Small intestine (tissue), 7 donors: ENCODE results near the gene PTCD1. TPM values are rescaled to one million over a fixed set of nuclear protein-coding genes. Genes with fewer than 3 reads are reported as not detected.
"Not testable (repeated sequence)": the region's sequence is repeated elsewhere in the genome, so short reads cannot be mapped to it uniquely, and the experiment has no call there.

Source experiments
- DNase-seq, 2 donors: peaks; one replicate each; pipeline versions ENCODE4 v3.0.0 to v3.0.0-alpha.2; 2013
- FAIRE-seq: peaks from 2 replicates; lab custom pipeline; 2012; peaks lifted over from hg19 to GRCh38; lab: Jason Lieb, UNC
- H3K27ac ChIP-seq, 3 donors: one replicate each; pipeline ENCODE4 v1.5.1; 2013; ENCODE audit warnings: low read length in 2 of 3, mild to moderate bottlenecking in 2 of 3, control low read depth in 1 of 3, inconsistent platforms in 1 of 3, low read depth in 1 of 3, moderate library complexity in 1 of 3
- H3K27me3 ChIP-seq, 3 donors: one replicate each; pipeline ENCODE4 v1.6.1; 2013; ENCODE audit warnings: low read length in 3 of 3, inconsistent platforms in 1 of 3; ENCODE audit not compliant: control insufficient read depth in 3 of 3, insufficient read depth in 3 of 3
- H3K36me3 ChIP-seq, 3 donors: one replicate each; pipeline ENCODE4 v1.6.1; 2013; ENCODE audit warnings: low read length in 3 of 3, inconsistent platforms in 1 of 3, low read depth in 1 of 3, mild to moderate bottlenecking in 1 of 3, moderate library complexity in 1 of 3; ENCODE audit not compliant: control insufficient read depth in 3 of 3, insufficient read depth in 2 of 3
- H3K4me1 ChIP-seq, 3 donors: one replicate each; pipeline ENCODE4 v1.6.1; 2013; ENCODE audit warnings: low read length in 2 of 3, inconsistent platforms in 1 of 3, low read depth in 1 of 3, mild to moderate bottlenecking in 1 of 3, moderate library complexity in 1 of 3; ENCODE audit not compliant: control insufficient read depth in 3 of 3, insufficient read depth in 2 of 3
- H3K4me3 ChIP-seq, 3 donors: one replicate each; pipeline ENCODE4 v1.5.1; 2013; ENCODE audit warnings: low read length in 3 of 3, control low read depth in 1 of 3, inconsistent platforms in 1 of 3, low read depth in 1 of 3, mild to moderate bottlenecking in 1 of 3, moderate library complexity in 1 of 3
- H3K9me3 ChIP-seq, 2 donors: one replicate each; pipeline ENCODE4 v1.6.1; 2013; ENCODE audit warnings: low read depth in 1 of 2, low read length in 1 of 2; ENCODE audit not compliant: control insufficient read depth in 2 of 2, insufficient read depth in 1 of 2
- WGBS, 3 donors: extraction: QIAGEN DNeasy Blood & Tissue Kit; methylation state at CpG; one replicate each; pipeline ENCODE4 v1.1.7; 2013; 5-methylcytosine and 5-hydroxymethylcytosine counted together
- polyA plus RNA-seq, 4 donors: library from polyadenylated mRNA; stranded (reverse) in 3 of 4; unstranded in 1 of 4; fragments of 200-250 nt in 3 of 4; fragments of 120-200 nt in 1 of 4; gene quantifications; one replicate each; pipeline versions ENCODE4 v1.2.1 to v1.2.3, GENCODE V29; 2013
- donor health status: healthy with polysubstance abuse.
- donor health status: control.
- donor health status: control.
- donor health status: Bipolar disorder and iron deficiency.
- donor health status: healthy.

PTCD1 gene
- polyA plus RNA-seq, 4 donors: 2.7 to 4.8 (median 3.9) TPM

DNA sequence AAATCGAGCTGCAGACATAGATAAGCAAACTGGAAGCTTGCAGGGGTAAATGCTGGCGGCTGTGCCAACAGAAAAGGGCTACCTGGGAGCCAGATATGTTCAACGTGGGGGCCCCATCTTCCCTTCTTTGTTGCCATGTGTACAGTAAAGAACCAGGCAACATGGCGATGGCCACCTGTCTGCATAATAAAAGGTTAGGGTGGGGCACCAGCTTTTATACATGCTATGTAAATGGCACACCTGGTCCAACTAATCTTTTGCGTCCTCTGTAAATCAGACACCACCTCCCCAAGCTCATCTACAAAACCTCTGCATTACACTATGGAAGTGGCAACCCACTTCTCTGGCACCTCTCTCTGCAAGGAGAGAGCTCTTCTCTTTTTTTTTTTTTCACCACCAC is 16.0 kb downstream of the PTCD1 start:
- WGBS, 3 donors: 27 to 68% (median 50%) methylated on average over 5 of the region's 5 CpGs
- Histone ChIP-seq H3K27ac (peak overlapping the region in 1 of 3 donors; percentile 45), H3K4me1 (peaks cover 0 to 3% (median 0%) of the 10 kb centered on the region in 3 donors), H3K9me3 (no peaks in the 10 kb centered on the region), H3K4me3 (no peak overlapping the region), H3K36me3 (peaks cover 24 to 81% (median 30%) of the 10 kb centered on the region in 3 donors), H3K27me3 (no peaks in the 10 kb centered on the region)
- DNase-seq: peak; percentile 43 to 51
- no peak for FAIRE-seq

- no peaks in the 10 kb centered on the region for H3K27me3 ChIP-seq
- peak overlapping the region in 1 of 3 donors; percentile 45 for H3K27ac ChIP-seq
- no peak overlapping the region for H3K4me3 ChIP-seq
- 91 to 95% (median 94%) methylated on average over 11 of the region's 11 CpGs for WGBS, 3 donors
- no peak for FAIRE-seq
- DNase-seq: no peak
- peaks cover 28 to 85% (median 30%) of the 10 kb centered on the region in 3 donors for H3K36me3 ChIP-seq
- H3K4me1 ChIP-seq: peaks cover 0 to 3% (median 0%) of the 10 kb centered on the region in 3 donors
- H3K9me3 ChIP-seq: no peaks in the 10 kb centered on the region
These were observed 16.4 kb downstream of the PTCD1 start for GRCh38 chr7:99422186-99422585.

DNA sequence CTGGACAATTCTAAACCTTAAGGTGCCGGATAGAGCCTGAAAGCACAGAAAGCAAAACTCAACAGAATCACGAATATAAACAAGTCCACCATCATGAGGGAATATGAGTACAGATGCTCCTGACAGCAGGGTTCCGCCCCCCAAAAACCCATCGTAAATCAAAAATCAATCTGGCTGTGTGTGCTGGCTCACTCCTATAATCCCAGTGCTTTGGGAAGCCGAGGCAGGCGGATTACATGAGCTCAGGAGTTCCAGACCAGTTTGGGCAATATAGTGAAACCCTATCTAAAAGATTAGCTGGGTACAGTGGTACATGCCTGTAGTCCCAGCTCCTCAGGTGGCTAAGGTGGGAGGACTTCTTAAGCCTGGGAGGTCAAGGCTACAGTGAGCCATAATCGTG is 17.6 kb downstream of the PTCD1 start:
- no peak for DNase-seq
- FAIRE-seq: no peak
- Histone ChIP-seq H3K4me1 (peaks cover 0 to 3% (median 0%) of the 10 kb centered on the region in 3 donors), H3K27ac (no peak overlapping the region), H3K4me3 (no peak overlapping the region), H3K9me3 (no peaks in the 10 kb centered on the region), H3K27me3 (no peaks in the 10 kb centered on the region), H3K36me3 (peaks cover 32 to 94% (median 33%) of the 10 kb centered on the region in 3 donors)
- WGBS, 3 donors: 90 to 95% (median 91%) methylated on average over 7 of the region's 7 CpGs

GRCh38 chr7:99420213-99420612 is 18.4 kb downstream of the PTCD1 start:
- Histone ChIP-seq H3K4me1 (peaks cover 0 to 3% (median 0%) of the 10 kb centered on the region in 3 donors), H3K9me3 (peaks cover 0 to 3% of the 10 kb centered on the region in 2 donors), H3K36me3 (peaks cover 33 to 94% (median 35%) of the 10 kb centered on the region in 3 donors), H3K27me3 (no peaks in the 10 kb centered on the region), H3K27ac (no peak overlapping the region), H3K4me3 (no peak overlapping the region)
- FAIRE-seq (no peak), DNase-seq (no peak)
- 89 to 97% (median 92%) methylated on average over 5 of the region's 5 CpGs for WGBS, 3 donors

DNA sequence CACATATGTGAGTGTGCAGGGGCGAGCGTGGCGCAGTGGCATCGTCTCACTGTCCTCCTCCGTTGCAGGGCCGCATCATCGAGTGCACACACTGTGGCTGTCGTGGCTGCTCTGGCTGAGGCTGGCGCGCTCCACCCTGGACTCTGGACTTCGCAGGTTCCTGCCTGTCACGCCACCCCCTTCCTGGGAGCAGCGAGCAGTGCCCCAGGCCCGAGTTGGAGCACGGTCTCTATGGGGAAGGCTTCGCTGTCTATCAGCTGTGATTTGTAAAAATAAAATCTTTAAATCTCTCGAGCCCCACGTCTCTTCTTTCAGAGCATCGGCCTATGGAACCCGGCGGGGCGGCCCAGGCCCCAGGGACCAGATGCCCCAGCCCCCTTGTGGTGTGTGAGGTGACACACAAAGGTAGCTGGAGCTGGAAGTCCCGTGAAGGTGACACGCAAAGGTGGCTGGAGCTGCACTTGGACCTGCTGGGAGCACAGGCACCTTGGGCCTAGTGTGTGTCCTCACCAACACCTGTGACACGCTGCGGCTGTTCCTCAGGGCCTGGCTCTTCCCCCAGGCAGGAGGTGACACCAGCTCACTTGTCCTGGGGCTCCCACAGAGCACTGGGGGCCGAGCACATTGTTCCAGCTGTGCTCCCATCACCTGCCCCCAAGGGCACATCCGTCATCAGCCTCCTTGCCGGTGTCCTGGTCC is 19.1 kb downstream of the PTCD1 start:
- H3K27ac ChIP-seq: no peak overlapping the region
- peaks cover 0 to 3% (median 0%) of the 10 kb centered on the region in 3 donors for H3K4me1 ChIP-seq
- no peaks in the 10 kb centered on the region for H3K27me3 ChIP-seq
- peaks cover 27 to 94% (median 38%) of the 10 kb centered on the region in 3 donors for H3K36me3 ChIP-seq
- FAIRE-seq (no peak), DNase-seq (no peak)
- H3K4me3 ChIP-seq: no peak overlapping the region
- H3K9me3 ChIP-seq: peaks cover 0 to 10% of the 10 kb centered on the region in 2 donors
- 87 to 90% (median 90%) methylated on average over 29 of the region's 29 CpGs for WGBS, 3 donors

DNA sequence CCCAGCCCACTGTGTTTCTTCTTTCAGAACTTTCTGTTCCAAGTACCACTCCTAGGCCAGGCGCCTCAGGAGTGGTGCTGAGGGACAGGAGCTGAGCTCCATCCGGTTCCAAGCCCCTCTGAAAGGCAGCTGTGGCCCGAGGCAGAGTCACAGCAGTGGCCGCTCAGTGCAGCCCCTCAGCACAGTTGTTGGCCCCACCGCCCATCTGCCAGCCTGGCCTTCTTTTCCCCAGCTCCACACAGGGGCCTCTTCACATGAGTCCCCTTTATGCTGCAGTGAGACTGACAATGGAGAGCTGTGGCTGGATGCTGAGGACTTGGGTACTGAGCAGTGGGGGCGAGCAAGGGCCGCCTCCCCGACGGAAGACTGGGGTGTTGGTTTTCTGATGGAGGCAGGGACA is 20.3 kb downstream of the PTCD1 start:
- Histone ChIP-seq H3K27ac (no peak overlapping the region), H3K4me1 (peaks cover 0 to 3% (median 0%) of the 10 kb centered on the region in 3 donors), H3K4me3 (no peak overlapping the region), H3K36me3 (peaks cover 17 to 92% (median 40%) of the 10 kb centered on the region in 3 donors), H3K9me3 (peaks cover 0 to 10% of the 10 kb centered on the region in 2 donors), H3K27me3 (no peaks in the 10 kb centered on the region)
- FAIRE-seq: no peak
- WGBS, 3 donors: 94 to 96% (median 94%) methylated on average over 9 of the region's 9 CpGs
- DNase-seq: no peak

GRCh38 chr7:99415513-99416127 is 23.0 kb downstream of the PTCD1 start:
- DNase-seq: peak; percentile 46 to 77
- FAIRE-seq, H3K4me3 ChIP-seq, H3K4me1 ChIP-seq, H3K27me3 ChIP-seq, H3K27ac ChIP-seq: not testable (repeated sequence)
- peaks cover 25 to 91% (median 48%) of the 10 kb centered on the region in 3 donors for H3K36me3 ChIP-seq
- 49 to 63% (median 60%) methylated on average over 17 of the region's 17 CpGs for WGBS, 3 donors
- peaks cover 0 to 10% of the 10 kb centered on the region in 2 donors for H3K9me3 ChIP-seq

DNA sequence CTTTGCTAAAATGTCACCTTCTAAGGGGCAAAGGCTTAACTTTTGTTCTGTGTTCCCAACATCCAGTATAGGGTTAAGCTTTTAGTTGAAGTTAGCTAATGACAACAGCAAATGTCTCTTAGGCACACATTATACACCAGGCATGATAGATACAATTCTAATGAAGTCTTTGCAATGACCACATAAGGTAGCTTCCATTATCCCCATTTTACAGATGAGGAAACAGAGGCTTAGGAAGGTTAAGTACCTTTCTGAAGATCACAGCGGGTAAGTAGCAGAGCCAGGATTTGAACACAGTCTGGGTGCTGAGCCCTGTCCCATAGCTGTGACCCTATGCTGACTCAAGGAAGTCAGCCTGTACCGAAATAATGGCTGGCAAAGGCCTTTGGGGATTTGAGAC is 28.0 kb downstream of the PTCD1 start:
- Histone ChIP-seq H3K27me3 (no peaks in the 10 kb centered on the region), H3K4me3 (no peak overlapping the region), H3K27ac (no peak overlapping the region), H3K36me3 (peaks cover 12 to 46% (median 13%) of the 10 kb centered on the region in 3 donors), H3K9me3 (peaks cover 0 to 10% of the 10 kb centered on the region in 2 donors), H3K4me1 (peaks cover 5 to 17% (median 13%) of the 10 kb centered on the region in 3 donors)
- DNase-seq (no peak), FAIRE-seq (no peak)
- 93 to 98% (median 96%) methylated on average over 2 of the region's 2 CpGs for WGBS, 3 donors
